Activated T-helper 2 cell treated with anti-CD3 and anti-CD28 coated beads, Interferon-gamma antibody, Interleukin-2, Interleukin-4, amounts not matched to agents 10 μg/mL and 5 μg/mL and 100 μg/mL, durations not matched to agents 14 hours and 24 hours and 36 hours (primary cell): ENCODE measurements around the gene TMC6. TPM values are rescaled to one million over a fixed set of nuclear protein-coding genes. Genes with fewer than 3 reads are reported as not detected.

ENCODE experiments used
- DNase-seq: peaks from one replicate; pipeline ENCODE4 v3.0.0; 2021; ENCODE audit warnings: low spot score
- H3K27ac Mint-ChIP-seq: one replicate; pipeline ENCODE4 v1.8.0; 2021; ENCODE audit warnings: mixed read lengths
- H3K27me3 Mint-ChIP-seq: one replicate; pipeline ENCODE4 v1.8.0; 2021; ENCODE audit warnings: low read depth, mixed read lengths
- H3K36me3 Mint-ChIP-seq: one replicate; pipeline ENCODE4 v1.8.0; 2021; ENCODE audit warnings: low read depth, mixed read lengths
- H3K4me1 Mint-ChIP-seq: one replicate; pipeline ENCODE4 v1.8.0; 2021; ENCODE audit warnings: low read depth, mixed read lengths
- H3K4me3 Mint-ChIP-seq: one replicate; pipeline ENCODE4 v1.8.0; 2021; ENCODE audit warnings: low read depth, mild to moderate bottlenecking, moderate library complexity, mixed read lengths
- H3K9me3 Mint-ChIP-seq: one replicate; pipeline ENCODE4 v1.8.0; 2021; ENCODE audit warnings: mixed read lengths
- intact Hi-C: fragments of 100-400 bp; cut with micrococcal nuclease; formaldehyde crosslinking; loops from one replicate; pipeline ENCODE4 v1.15.1; 2023
- total RNA-seq: library from RNA; stranded (reverse); gene quantifications from 2 replicates; pipeline ENCODE4 v1.2.3, GENCODE V29; 2022

TMC6 gene
- total RNA-seq, 1 donor from 2014 or later = 240 TPM

GRCh38 chr17:78168242-78168902 lies 39.8 kb upstream of the TMC6 start, which contains the start of gene SYNGR2:
Gene SYNGR2 (plus strand): TSS chr17:78168581. CDS start chr17:78168617, 36 bp downstream.
- Mint-ChIP-seq H3K27me3 (no peaks in the 10 kb centered on the region), H3K4me3 (peak within 1 kb of the TSS; percentile 72), H3K27ac (peak within 1 kb of the TSS; percentile 55), H3K4me1 (peaks cover 19% of the 10 kb centered on the region), H3K9me3 (no peaks in the 10 kb centered on the region), H3K36me3 (peaks cover 26% of the 10 kb centered on the region)
- intact Hi-C loops = loop anchor here (1.0 to 2.0 kb wide), 2 partner anchors 18 to 28 kb away; partner anchors contain the start of genes AFMID and TK1
- peak; percentile 84 for DNase-seq

DNA sequence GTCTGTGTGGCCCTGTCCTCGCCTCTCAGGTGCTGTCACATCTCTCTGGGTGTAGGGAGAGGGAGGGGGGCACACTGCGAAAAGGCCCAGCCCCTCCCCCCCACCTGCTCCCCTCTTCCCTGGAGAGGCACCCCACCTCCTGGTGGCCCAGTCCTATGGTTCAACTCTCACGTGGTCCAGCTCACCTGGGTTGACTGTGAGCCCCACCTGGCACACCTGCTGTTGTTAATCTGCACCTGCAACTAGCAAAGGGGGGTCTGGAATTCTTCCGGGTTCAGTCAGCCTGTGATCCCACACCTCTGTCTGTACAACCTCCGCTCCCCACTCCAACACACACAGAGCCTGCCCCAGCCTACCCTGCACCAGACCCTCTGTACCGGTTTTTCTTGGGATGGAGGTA lies 37.9 kb upstream of the TMC6 start:
- Mint-ChIP-seq H3K36me3 (peaks cover 6% of the 10 kb centered on the region), H3K27me3 (no peaks in the 10 kb centered on the region), H3K4me1 (peaks cover 3% of the 10 kb centered on the region), H3K27ac (no peak overlapping the region), H3K9me3 (no peaks in the 10 kb centered on the region), H3K4me3 (no peak overlapping the region)
- no peak for DNase-seq
- intact Hi-C loops = no loop called here

DNA sequence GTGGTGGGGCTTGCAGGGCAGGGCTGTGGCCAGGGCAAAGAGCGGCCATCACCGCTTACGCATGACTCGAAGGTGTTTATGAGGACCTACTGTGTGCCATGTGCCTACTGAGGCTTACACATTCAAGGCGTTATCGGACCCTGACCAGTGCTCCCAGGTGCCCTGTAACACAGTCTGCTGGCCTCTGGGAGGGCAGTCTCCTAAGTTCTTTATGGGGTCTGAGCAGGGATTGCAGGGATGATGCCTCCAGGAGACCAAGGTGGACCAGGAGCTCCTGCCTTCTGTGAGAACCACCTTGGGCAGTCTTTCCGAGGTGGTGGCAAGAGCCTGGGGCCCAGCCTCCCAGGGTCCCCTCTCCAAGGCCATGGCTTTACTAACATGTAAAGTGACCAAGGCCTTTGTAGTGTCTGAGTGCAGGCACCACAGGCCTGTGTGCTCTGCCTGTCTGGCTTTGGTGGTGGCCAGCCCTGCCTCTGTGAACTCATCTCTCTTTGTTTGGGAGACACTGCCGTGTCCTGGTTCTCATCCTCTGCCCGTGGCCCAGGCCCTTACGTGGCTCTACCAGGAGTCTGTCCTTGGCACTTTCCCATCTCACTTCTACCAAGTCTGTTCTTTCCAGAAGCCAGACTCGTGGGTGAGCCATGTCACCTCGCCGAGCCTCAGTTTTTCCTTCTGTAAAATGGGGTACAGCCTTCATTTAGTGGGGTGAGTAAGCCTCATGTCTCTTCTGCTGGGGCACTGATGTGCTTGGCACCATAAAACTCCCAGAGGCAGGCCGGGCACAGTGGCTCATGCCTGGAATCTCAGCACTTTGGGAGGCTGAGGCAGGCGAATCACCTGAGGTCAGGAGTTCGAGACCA lies 36.4 kb upstream of the TMC6 start:
- no peak overlapping the region for H3K4me3 Mint-ChIP-seq
- intact Hi-C loops = no loop called here
- no peaks in the 10 kb centered on the region for H3K36me3 Mint-ChIP-seq
- no peaks in the 10 kb centered on the region for H3K27me3 Mint-ChIP-seq
- H3K27ac Mint-ChIP-seq = no peak overlapping the region
- H3K9me3 Mint-ChIP-seq = no peaks in the 10 kb centered on the region
- no peak for DNase-seq
- peaks cover 3% of the 10 kb centered on the region for H3K4me1 Mint-ChIP-seq

- no peaks in the 10 kb centered on the region for H3K27me3 Mint-ChIP-seq
- no peak overlapping the region for H3K4me3 Mint-ChIP-seq
- peaks cover 7% of the 10 kb centered on the region for H3K4me1 Mint-ChIP-seq
- no peaks in the 10 kb centered on the region for H3K36me3 Mint-ChIP-seq
- H3K27ac Mint-ChIP-seq = no peak overlapping the region
- no peak for DNase-seq
- H3K9me3 Mint-ChIP-seq = no peaks in the 10 kb centered on the region
- intact Hi-C loops = no loop called here
Measured at GRCh38 chr17:78163881-78164747, 35.6 kb upstream of the TMC6 start.

DNA sequence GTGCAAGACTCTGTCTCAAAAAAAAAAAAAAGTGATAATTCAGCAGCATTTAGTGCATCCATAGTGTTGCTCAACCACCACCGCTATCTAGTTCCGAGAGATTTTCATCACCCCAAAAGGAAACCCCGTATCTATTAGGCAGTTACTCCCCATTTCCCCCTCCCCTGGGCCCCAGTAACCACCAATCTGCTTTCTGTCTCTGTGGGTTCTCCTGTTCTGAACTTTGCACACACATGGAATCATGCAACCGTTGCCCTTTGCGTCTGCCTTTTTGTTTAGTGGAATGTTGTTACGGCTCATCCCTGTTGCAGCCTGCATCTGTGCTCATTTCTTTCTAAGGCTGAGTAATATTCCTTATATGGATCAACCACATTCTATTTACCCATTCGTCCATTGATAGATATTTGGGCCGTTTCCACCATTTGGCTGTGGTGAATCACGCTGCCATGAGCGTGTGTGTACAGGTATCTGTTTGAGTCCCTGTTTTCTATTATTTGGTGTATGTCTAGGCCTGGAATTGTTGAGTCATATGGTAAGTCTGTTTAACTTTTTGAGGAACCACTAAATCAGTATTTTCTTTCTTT lies 31.1 kb upstream of the TMC6 start:
- no peak for DNase-seq
- H3K27ac Mint-ChIP-seq = peak overlapping the region; percentile 54
- H3K36me3 Mint-ChIP-seq = no peaks in the 10 kb centered on the region
- intact Hi-C loops = no loop called here
- peaks cover 6% of the 10 kb centered on the region for H3K4me1 Mint-ChIP-seq
- H3K9me3 Mint-ChIP-seq = no peaks in the 10 kb centered on the region
- H3K4me3 Mint-ChIP-seq = no peak overlapping the region
- no peaks in the 10 kb centered on the region for H3K27me3 Mint-ChIP-seq

DNA sequence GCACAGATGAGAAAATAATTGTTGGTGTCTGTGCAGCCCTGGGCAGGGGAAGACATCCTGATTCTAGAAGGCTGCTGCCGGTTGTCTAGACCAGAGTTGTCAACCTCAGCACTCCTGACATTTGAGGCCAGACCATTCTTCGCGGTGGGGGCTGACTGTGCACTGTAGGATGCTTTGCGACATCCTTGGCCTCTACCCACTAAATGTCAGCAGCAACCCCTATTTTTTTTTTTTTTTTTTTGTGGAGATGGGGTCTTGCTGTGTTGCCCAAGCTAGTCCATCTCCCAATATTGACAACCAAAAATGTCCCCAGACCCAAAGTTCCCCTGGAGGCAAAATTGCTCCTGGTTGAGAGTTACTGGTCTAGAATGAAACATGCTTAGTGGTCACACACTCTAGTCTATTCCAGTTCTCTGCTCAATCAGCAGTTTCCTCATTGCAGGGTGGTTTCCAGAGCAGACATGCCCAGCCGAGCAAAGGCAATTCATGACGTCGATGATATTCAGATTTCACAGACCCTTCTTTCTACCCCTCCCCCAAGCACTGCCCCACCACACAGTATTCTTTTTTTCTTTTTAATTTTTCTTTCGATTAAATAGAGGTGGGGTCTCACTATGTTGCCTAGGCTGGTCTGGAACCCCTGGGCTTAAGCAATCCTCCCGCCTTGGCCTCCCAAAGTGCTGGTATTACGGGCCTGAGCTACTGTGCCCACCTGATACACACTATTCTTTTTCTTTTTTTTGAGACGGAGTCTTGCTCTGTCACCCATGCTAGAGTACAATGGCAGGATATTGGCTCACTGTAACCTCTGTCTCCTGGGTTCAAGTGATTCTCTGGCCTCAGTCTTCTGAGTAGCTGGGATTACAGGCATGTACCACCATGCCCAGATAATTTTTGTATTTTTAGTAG lies 26.6 kb upstream of the TMC6 start:
- intact Hi-C loops = no loop called here
- peaks cover 3% of the 10 kb centered on the region for H3K27me3 Mint-ChIP-seq
- no peak overlapping the region for H3K27ac Mint-ChIP-seq
- H3K4me1 Mint-ChIP-seq = peaks cover 6% of the 10 kb centered on the region
- no peak overlapping the region for H3K4me3 Mint-ChIP-seq
- H3K9me3 Mint-ChIP-seq = no peaks in the 10 kb centered on the region
- H3K36me3 Mint-ChIP-seq = no peaks in the 10 kb centered on the region
- no peak for DNase-seq

- H3K9me3 Mint-ChIP-seq = no peaks in the 10 kb centered on the region
- H3K27me3 Mint-ChIP-seq = peaks cover 3% of the 10 kb centered on the region
- DNase-seq = no peak
- intact Hi-C loops = no loop called here
- H3K36me3 Mint-ChIP-seq = no peaks in the 10 kb centered on the region
- H3K27ac Mint-ChIP-seq = no peak overlapping the region
- H3K4me3 Mint-ChIP-seq = no peak overlapping the region
- H3K4me1 Mint-ChIP-seq = peaks cover 5% of the 10 kb centered on the region
Measured at GRCh38 chr17:78151514-78152008, 23.0 kb upstream of the TMC6 start.

- peaks cover 5% of the 10 kb centered on the region for H3K4me1 Mint-ChIP-seq
- H3K27ac Mint-ChIP-seq = no peak overlapping the region
- H3K9me3 Mint-ChIP-seq = no peaks in the 10 kb centered on the region
- H3K27me3 Mint-ChIP-seq = peaks cover 3% of the 10 kb centered on the region
- intact Hi-C loops = no loop called here
- H3K4me3 Mint-ChIP-seq = no peak overlapping the region
- DNase-seq = no peak
- H3K36me3 Mint-ChIP-seq = no peaks in the 10 kb centered on the region
Measured at GRCh38 chr17:78148286-78149016, 19.9 kb upstream of the TMC6 start.

- DNase-seq = no peak
- intact Hi-C loops = no loop called here
- peaks cover 4% of the 10 kb centered on the region for H3K36me3 Mint-ChIP-seq
- H3K9me3 Mint-ChIP-seq = no peaks in the 10 kb centered on the region
- no peak overlapping the region for H3K27ac Mint-ChIP-seq
- no peak overlapping the region for H3K4me3 Mint-ChIP-seq
- H3K27me3 Mint-ChIP-seq = peaks cover 3% of the 10 kb centered on the region
- H3K4me1 Mint-ChIP-seq = peaks cover 5% of the 10 kb centered on the region
Measured at GRCh38 chr17:78147315-78147998, 18.9 kb upstream of the TMC6 start.

DNA sequence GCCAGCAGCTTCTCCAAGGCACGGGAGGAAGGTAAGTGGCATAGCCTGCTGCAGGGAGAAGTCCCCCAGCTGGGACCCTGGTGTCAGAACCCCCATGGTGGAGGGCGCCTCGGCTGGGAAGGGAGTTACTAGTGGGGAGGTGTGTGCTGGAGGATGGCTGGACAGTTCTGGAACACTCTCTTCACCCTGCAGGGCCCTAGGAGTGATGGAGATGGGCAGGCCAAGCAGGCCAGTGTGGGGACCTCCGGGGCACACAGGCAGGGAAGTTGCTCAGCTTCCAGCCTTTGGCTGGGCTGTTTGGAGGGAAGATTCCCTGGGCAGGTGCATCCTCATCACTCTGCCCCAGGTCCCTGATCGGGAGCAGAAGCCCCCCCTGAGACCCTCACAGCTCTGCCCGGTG lies 18.3 kb upstream of the TMC6 start:
- no peaks in the 10 kb centered on the region for H3K9me3 Mint-ChIP-seq
- H3K4me1 Mint-ChIP-seq = peaks cover 5% of the 10 kb centered on the region
- no peak for DNase-seq
- intact Hi-C loops = no loop called here
- H3K27me3 Mint-ChIP-seq = peaks cover 3% of the 10 kb centered on the region
- no peak overlapping the region for H3K27ac Mint-ChIP-seq
- no peak overlapping the region for H3K4me3 Mint-ChIP-seq
- H3K36me3 Mint-ChIP-seq = peaks cover 5% of the 10 kb centered on the region

GRCh38 chr17:78146471-78146869 lies 17.9 kb upstream of the TMC6 start:
- Mint-ChIP-seq H3K4me3 (no peak overlapping the region), H3K4me1 (peaks cover 5% of the 10 kb centered on the region), H3K9me3 (no peaks in the 10 kb centered on the region), H3K27ac (no peak overlapping the region), H3K36me3 (peaks cover 6% of the 10 kb centered on the region), H3K27me3 (peaks cover 3% of the 10 kb centered on the region)
- DNase-seq = no peak
- intact Hi-C loops = no loop called here
